Skeletal muscle tissue (tissue), 4 donors: Measurements from ENCODE around the gene TMSB15B. TPM values are rescaled to one million over a fixed set of nuclear protein-coding genes. Genes with fewer than 3 reads are reported as not detected.
"Not testable (repeated sequence)": the region's sequence is repeated elsewhere in the genome, so short reads cannot be mapped to it uniquely, and the experiment has no call there.

Experiments
- H3K27ac ChIP-seq: one replicate; pipeline ENCODE4 v1.7.0; 2013; ENCODE audit warnings: mild to moderate bottlenecking, low read depth, low read length, inconsistent platforms
- H3K27me3 ChIP-seq, 3 donors: one replicate each; pipeline ENCODE4 v1.7.0; 2013; ENCODE audit warnings: low read length in 3 of 3; ENCODE audit not compliant: control insufficient read depth in 3 of 3, insufficient read depth in 3 of 3
- H3K36me3 ChIP-seq, 3 donors: one replicate each; pipeline ENCODE4 v1.7.0; 2013; ENCODE audit warnings: low read length in 3 of 3; ENCODE audit not compliant: control insufficient read depth in 3 of 3, insufficient read depth in 3 of 3
- H3K4me1 ChIP-seq, 3 donors: one replicate each; pipeline ENCODE4 v1.7.0; 2013; ENCODE audit warnings: low read length in 3 of 3, mild to moderate bottlenecking in 3 of 3; ENCODE audit not compliant: control insufficient read depth in 3 of 3, insufficient read depth in 3 of 3
- H3K4me3 ChIP-seq, 3 donors: one replicate each; pipeline ENCODE4 v1.7.0; 2013; ENCODE audit warnings: low read length in 3 of 3
- H3K9ac ChIP-seq, 3 donors: one replicate each; pipeline ENCODE4 v1.7.0; 2013; ENCODE audit warnings: low read length in 3 of 3, mild to moderate bottlenecking in 3 of 3, moderate library complexity in 2 of 3, low read depth in 1 of 3
- H3K9me3 ChIP-seq, 3 donors: one replicate each; pipeline ENCODE4 v1.7.0; 2013; ENCODE audit warnings: low read length in 3 of 3; ENCODE audit not compliant: control insufficient read depth in 3 of 3
- total RNA-seq: library from RNA; depleted of rRNA; stranded (reverse); fragments of >200 nt; gene quantifications from one replicate; pipeline ENCODE4 v1.2.3, GENCODE V29; 2014
- donor health status: Osteomylitis.

TMSB15B gene
- 5.2 TPM for total RNA-seq

DNA sequence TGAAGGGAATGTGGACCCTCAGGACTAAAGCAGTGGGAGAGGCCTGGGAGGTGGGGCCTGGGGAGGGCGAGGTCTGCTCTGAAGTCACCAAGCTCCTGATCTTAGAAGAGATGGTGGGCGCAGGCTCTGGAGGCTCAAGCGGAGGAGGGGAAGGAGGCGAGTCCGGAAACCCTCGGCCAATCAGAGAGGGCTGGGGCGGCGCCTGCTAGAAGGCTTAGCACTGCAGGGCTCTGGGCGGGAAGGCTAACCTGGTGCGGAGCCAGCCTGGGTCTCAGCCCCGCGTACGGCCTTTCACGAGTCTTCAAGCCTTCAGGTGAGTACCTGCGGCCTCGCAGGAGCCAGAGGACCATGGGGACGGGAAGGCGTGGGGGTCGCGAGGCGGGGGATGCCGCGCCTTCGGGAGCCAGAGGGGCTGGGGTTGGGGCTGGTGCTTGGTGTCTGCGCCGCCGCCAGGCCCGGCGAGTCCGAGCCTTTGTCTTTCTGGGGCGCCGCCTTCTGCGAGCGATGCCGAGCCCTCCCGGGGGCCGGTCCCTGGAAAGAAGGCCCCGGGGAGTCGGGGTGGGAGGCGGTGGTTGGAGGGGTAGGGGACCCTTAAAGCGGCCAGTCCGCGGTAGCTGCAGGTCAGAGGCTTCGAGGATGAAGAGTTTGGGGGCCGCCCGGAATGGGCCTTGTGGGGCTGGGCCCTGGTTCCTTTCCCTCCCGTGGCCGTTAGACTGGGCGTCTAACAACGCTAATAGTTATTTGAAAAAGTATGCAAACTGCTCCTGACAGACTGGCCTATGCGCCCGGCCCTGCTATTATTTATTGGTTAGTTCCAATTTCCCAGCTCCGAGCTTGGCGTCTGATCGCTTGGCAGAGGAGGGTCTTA lies at the start of gene TMSB15B:
Gene TMSB15B (plus strand): TSS at position 217 of the 868 bp plus-strand sequence.
- H3K9me3 ChIP-seq, H3K27ac ChIP-seq, H3K9ac ChIP-seq, H3K27me3 ChIP-seq, H3K4me1 ChIP-seq, H3K4me3 ChIP-seq, H3K36me3 ChIP-seq: not testable (repeated sequence)

DNA sequence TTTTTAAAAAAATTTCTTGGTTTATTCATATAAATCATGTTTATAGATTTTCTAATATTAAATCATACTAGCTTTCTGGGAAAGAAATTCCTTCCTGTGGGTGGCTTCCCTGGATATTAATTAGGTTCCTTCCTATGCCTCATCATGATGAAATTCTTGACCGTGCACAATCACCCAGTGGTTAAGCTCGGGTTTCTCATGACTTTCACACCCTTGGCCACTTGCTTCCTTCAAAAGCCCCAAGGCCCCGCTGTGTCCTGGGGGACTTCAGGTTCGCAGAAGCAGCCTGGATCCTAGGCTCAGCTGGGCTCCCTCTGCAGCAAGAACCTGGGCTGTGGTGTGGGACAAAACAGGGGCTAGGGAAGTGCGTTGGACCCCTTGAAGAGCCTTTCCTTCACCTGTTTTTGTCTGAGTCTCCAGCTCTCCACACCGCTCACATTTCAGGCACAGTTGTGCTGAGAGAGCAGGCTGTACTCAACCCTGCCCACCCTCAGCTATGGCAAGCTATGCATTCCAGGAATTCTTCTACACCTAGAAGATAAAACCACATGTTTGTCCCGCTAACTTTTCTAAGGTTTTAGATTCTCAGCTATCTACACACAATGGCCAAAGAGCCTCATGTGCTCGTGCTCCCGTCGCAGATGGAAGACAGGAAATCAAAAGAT lies 48.9 kb upstream of the TMSB15B start:
- Histone ChIP-seq H3K4me1 (no peaks in the 10 kb centered on the region), H3K9me3 (no peaks in the 10 kb centered on the region), H3K9ac (no peak overlapping the region), H3K4me3 (no peak overlapping the region), H3K27ac (no peak overlapping the region), H3K36me3 (no peaks in the 10 kb centered on the region), H3K27me3 (peaks cover 0 to 13% (median 0%) of the 10 kb centered on the region in 3 donors)

DNA sequence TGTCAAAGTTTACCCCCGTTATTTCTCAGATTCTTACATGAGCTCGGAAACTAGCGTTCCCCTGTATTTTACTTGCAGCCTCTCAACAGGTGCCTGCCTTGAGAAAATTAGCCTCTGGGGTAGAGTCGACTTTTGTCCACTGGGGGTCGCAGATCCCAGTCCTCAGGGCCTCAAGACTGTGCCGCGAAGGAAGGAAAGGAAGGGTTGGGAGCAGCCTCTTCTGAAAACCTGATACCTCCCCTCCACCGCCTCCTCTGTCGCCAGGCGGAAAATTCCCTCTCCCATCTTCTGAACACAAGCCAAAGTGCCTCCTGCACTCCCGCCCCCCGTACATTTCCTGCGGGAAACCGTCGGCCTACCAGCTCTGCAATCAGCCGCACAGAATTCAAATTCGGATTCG lies 44.4 kb upstream of the TMSB15B start:
- H3K36me3 ChIP-seq: no peaks in the 10 kb centered on the region
- H3K27ac ChIP-seq: no peak overlapping the region
- no peak overlapping the region for H3K9ac ChIP-seq
- H3K4me1 ChIP-seq: peaks cover 0 to 2% (median 0%) of the 10 kb centered on the region in 3 donors
- H3K4me3 ChIP-seq: peak overlapping the region; percentile 52 to 59 (median 54)
- peaks cover 0 to 26% (median 0%) of the 10 kb centered on the region in 3 donors for H3K27me3 ChIP-seq
- no peaks in the 10 kb centered on the region for H3K9me3 ChIP-seq

DNA sequence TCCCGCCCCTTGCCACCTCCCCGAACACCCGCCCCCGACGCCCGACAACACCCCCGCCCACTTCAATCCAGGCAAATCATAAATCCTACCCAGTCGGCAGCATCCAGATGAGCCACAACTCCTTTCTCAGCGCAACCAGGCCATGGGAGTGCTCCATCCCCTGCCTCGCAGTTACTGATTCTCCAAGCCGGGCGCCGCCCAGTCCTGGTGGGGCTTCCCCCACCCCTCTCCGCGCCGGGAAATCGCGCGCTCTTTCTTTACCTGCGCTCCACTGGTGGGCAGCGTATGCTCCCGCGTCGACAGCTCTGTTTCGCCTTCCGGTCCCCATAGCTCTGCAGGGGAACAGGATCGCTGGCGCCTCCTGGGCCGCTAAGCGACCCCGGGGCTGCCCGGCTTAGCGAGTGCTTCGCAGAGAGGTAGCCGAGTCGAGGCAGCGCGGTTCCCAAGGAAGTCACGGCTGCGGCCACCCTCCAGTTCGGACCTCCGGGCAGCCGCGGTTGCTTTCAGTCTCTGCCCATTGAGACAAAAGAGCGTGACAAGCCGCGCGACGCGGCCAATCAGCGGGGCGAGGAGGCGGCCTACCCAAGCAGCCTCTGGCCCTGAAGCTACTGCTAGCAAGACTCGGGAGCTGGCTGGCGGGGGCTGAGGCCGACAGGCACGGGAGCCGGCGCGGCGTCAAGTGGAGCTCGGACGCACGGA lies 43.7 kb upstream of the TMSB15B start:
- Histone ChIP-seq H3K4me3 (peak overlapping the region; percentile 59 to 67 (median 66)), H3K9me3 (no peaks in the 10 kb centered on the region), H3K36me3 (no peaks in the 10 kb centered on the region), H3K4me1 (peaks cover 0 to 2% (median 0%) of the 10 kb centered on the region in 3 donors), H3K9ac (peak overlapping the region in 2 of 3 donors; percentile 20 to 60), H3K27ac (no peak overlapping the region), H3K27me3 (peaks cover 0 to 21% (median 0%) of the 10 kb centered on the region in 3 donors)

DNA sequence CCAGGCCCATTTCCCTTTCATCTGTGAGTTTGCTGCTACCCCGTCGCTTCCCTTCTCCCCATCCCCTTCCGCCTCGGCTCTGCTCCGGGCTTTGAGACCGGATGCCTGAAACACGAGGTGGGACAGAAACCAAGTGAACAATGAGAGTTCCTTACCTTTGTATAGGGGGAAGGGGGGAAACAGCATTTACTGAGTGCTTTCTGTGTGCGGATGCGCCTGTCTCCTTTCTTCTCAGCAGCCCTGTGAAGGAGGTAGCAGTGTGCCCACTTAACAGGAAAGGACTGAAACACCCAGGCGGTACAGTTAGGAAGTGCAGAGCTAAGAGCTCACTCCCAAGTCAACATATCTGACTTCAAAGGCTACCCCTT lies 43.2 kb upstream of the TMSB15B start:
- Histone ChIP-seq H3K27ac (no peak overlapping the region), H3K36me3 (no peaks in the 10 kb centered on the region), H3K9ac (peak overlapping the region in 1 of 3 donors; percentile 60), H3K4me1 (peaks cover 0 to 2% (median 0%) of the 10 kb centered on the region in 3 donors), H3K9me3 (no peaks in the 10 kb centered on the region), H3K4me3 (peak overlapping the region; percentile 59 to 67 (median 66)), H3K27me3 (peaks cover 0 to 20% (median 0%) of the 10 kb centered on the region in 3 donors)

- H3K4me1 ChIP-seq, H3K36me3 ChIP-seq, H3K4me3 ChIP-seq, H3K9me3 ChIP-seq, H3K27ac ChIP-seq, H3K9ac ChIP-seq: not testable (repeated sequence)
- peaks cover 0 to 16% (median 0%) of the 10 kb centered on the region in 3 donors for H3K27me3 ChIP-seq
These were observed 41.9 kb upstream of the TMSB15B start for GRCh38 chrX:103920515-103920914.

DNA sequence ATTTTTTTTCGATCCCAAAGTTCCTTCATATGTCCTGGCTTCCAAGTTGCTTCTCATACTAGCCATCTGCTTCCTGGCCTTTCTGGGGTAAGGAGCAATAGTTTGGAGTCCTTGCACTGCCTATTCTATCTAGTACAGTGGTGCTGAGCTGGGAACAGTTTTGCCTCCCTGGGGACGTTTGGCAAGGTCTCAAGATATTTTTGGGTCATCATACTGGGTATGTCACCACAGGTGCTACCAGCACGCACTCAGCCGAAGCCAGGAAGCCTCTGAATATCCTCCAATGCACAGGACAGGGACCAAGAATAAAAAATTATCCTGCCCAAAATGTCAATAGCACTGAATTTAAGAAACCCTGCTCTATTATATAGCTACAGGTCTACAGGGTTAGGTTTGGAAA lies 35.4 kb upstream of the TMSB15B start:
- Histone ChIP-seq H3K9me3 (no peaks in the 10 kb centered on the region), H3K36me3 (no peaks in the 10 kb centered on the region), H3K4me3 (no peak overlapping the region), H3K27me3 (no peaks in the 10 kb centered on the region), H3K27ac (no peak overlapping the region), H3K9ac (no peak overlapping the region), H3K4me1 (no peaks in the 10 kb centered on the region)

DNA sequence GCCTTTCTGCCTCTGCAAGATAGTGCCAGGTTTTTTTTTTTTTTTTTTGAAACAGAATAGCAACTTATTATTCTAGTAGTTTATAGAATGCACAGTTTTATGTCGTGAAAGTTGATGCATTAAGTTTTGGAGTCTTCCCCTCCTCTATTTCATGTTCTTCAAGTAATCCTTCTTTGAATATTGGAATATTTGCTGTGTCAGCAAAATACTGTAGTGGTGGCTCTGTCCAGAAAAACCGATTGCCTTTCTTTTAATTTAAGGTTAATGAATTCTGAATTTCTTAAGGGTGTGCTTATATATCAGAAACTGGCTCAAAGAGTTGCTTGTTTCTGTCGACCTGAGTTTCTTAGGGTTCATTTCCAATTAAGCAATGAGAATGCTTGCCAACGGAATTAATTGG lies 34.8 kb upstream of the TMSB15B start:
- H3K36me3 ChIP-seq: no peaks in the 10 kb centered on the region
- H3K4me1 ChIP-seq: no peaks in the 10 kb centered on the region
- no peak overlapping the region for H3K27ac ChIP-seq
- no peaks in the 10 kb centered on the region for H3K27me3 ChIP-seq
- H3K9me3 ChIP-seq: no peaks in the 10 kb centered on the region
- no peak overlapping the region for H3K9ac ChIP-seq
- H3K4me3 ChIP-seq: no peak overlapping the region

- no peaks in the 10 kb centered on the region for H3K4me1 ChIP-seq
- no peaks in the 10 kb centered on the region for H3K9me3 ChIP-seq
- no peaks in the 10 kb centered on the region for H3K27me3 ChIP-seq
- no peak overlapping the region for H3K27ac ChIP-seq
- H3K36me3 ChIP-seq: no peaks in the 10 kb centered on the region
- no peak overlapping the region for H3K9ac ChIP-seq
- no peak overlapping the region for H3K4me3 ChIP-seq
These were observed 30.3 kb upstream of the TMSB15B start for GRCh38 chrX:103932133-103932532.

DNA sequence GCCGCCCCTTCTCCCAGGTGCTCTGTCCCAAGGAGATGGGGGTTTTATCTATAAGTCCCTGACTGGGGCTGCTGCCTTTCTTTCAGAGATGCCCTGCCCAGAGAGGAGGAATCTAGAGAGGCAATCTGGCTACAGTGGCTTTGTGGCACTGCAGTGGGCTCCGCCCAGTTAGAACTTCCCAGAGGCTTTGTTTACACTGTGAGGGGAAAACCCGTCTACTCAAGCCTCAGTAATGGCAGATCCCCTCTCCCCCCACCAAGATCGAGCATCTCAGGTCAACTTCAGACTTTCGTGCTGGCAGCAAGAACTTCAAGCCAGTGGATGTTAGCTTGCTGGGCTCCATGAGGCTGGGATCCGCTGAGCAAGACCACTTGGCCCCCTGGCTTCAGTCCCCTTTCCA lies 22.2 kb upstream of the TMSB15B start:
- H3K27me3 ChIP-seq, H3K27ac ChIP-seq: not testable (repeated sequence)

More for the DNA sequence above, 22.2 kb upstream of the TMSB15B start:
- H3K36me3 ChIP-seq, H3K9me3 ChIP-seq, H3K4me3 ChIP-seq, H3K9ac ChIP-seq, H3K4me1 ChIP-seq: not testable (repeated sequence)
